HCT116 (cell line): ENCODE data around the gene MAP2K6.

Experiments used
- CEBPB ChIP-seq: IDR thresholded peaks from 2 replicates; pipeline ENCODE4 v1.6.1; 2012; ENCODE audit warnings: low read depth
- CTCF ChIP-seq, 3 experiments: fragments of 200-600 bp in 1 of 3; sonication (generic) in 1 of 3; IDR thresholded peaks in 2 of 3; conservative IDR thresholded peaks in 1 of 3; 2 replicates each; pipeline ENCODE4 v1.5.1; 2012 to 2017; ENCODE audit warnings: low read depth in 2 of 3, low read length in 2 of 3, antibody characterized with exemption in 1 of 3, borderline replicate concordance in 1 of 3, control low read depth in 1 of 3, mild to moderate bottlenecking in 1 of 3, mixed read lengths in 1 of 3, mixed run types in 1 of 3, moderate library complexity in 1 of 3; ENCODE audit not compliant: insufficient read depth in 1 of 3
- EZH2 ChIP-seq: fragments of 200-600 bp; sonication (generic); IDR thresholded peaks from 2 replicates; pipeline ENCODE4 v1.6.1; 2017; ENCODE audit warnings: antibody characterized with exemption, mixed run types
- EZH2phosphoT487 ChIP-seq: fragments of 200-600 bp; IDR thresholded peaks from 2 replicates; pipeline ENCODE4 v1.6.1; 2018; ENCODE audit warnings: antibody characterized with exemption, borderline replicate concordance
- MAX ChIP-seq: IDR thresholded peaks from 2 replicates; pipeline ENCODE4 v1.6.1; 2012
- POLR2A ChIP-seq: IDR thresholded peaks from 2 replicates; pipeline ENCODE4 v1.7.0; 2011; ENCODE audit warnings: borderline replicate concordance; ENCODE audit not compliant: insufficient read depth, insufficient read length; ENCODE audit errors: extremely low read depth
- POLR2AphosphoS5 ChIP-seq: IDR thresholded peaks from 2 replicates; pipeline ENCODE4 v1.6.1; 2011; ENCODE audit warnings: mild to moderate bottlenecking, low read depth, low read length, moderate library complexity
- REST ChIP-seq: IDR thresholded peaks from 2 replicates; pipeline ENCODE4 v1.6.1; 2012; ENCODE audit warnings: low read depth
- SIN3A ChIP-seq: IDR thresholded peaks from 2 replicates; pipeline ENCODE4 v1.6.1; 2012; ENCODE audit warnings: low read depth
- TCF7L2 ChIP-seq: IDR thresholded peaks from 2 replicates; pipeline ENCODE4 v1.7.0; 2011; ENCODE audit warnings: borderline replicate concordance, inconsistent platforms; ENCODE audit not compliant: insufficient read depth, insufficient read length; ENCODE audit errors: extremely low read depth

GRCh38 chr17:69579961-69580677 is 165.6 kb downstream of the MAP2K6 start:
- TF ChIP-seq CTCF (IDR thresholded peaks at IDR 0.05 in 2 of 3, conservative IDR thresholded peaks at IDR 0.05 in 1 of 3; ENCODE audit: borderline replicate concordance in 1 of 3, insufficient read depth in 1 of 3, low read depth in 2 of 3, low read length in 2 of 3): no peak
- no peak for TF ChIP-seq CEBPB
- TF ChIP-seq REST: no peak
- no peak for TF ChIP-seq EZH2
- no peak for TF ChIP-seq SIN3A
- TF ChIP-seq POLR2AphosphoS5: no peak
- TF ChIP-seq POLR2A: no peak
- TF ChIP-seq MAX: no peak
- no peak for TF ChIP-seq TCF7L2
- no peak for TF ChIP-seq EZH2phosphoT487
